ENCODE results near the gene TRIP12. TPM values are rescaled to one million over a fixed set of nuclear protein-coding genes. Genes with fewer than 3 reads are reported as not detected.
A peak's percentile ranks its signal among the peaks of the same experiment; 100 is the strongest.

The TRIP12 gene
- total and polyA plus RNA-seq, 4 donors = 106 to 233 (median 159) TPM

DNA sequence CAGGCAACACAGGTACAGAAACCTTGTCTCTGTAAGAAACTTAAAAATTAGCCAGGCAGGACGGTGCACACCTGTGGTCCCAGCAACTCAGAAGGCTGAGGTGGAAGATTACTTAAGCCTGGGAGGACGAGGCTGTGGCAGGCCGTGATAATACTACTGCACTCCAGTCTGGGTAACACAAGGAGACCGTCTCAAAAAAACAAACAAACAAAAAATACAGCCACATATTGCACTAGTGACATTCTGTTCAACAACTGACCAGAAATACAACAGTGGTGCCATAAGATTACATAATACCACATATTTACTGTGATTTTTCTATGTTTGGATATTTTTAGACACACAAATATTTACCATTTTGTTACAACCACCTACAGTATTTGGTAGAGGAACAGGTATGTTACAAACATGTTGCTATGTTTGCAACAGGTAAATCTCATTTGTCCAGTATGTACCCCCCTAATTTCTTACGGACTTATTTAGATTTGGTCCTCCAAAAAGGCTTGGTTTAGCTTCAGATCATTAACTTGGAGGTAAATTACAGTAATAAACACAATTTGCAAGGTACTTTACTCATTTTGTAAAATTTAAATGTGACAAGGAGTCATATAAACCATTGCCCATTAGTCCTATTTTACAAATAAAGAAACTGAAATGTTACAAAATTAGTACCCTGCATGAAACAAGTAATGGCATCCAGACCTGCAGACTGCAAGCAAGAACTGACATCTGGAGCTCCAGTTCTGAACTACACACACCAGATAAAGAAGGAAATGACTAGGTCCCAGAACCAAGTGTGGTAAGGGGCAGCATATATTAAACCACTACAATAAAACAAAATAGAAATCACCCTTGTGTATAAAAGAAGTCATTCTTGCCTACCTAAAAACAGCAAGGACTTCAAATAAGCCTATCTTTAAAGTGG is 36.8 kb downstream of the TRIP12 start:
- H3K27ac ChIP-seq (ENCODE audit: low read depth, low read length) = no peak overlapping the region
- H3K36me3 ChIP-seq (ENCODE audit: control insufficient read depth, insufficient read depth, low read length) = peaks cover 3% of the 10 kb centered on the region
- 100% methylated on average over 4 of the region's 5 CpGs for WGBS (ENCODE audit: insufficient coverage)
- H3K4me1 ChIP-seq (ENCODE audit: control insufficient read depth, insufficient read depth, low read length) = no peaks in the 10 kb centered on the region
- no peak overlapping the region for H3K4me3 ChIP-seq (ENCODE audit: low read depth, low read length)
- DNase-seq (ENCODE audit: low read depth in 4 of 6, low spot score in 6 of 6) = no peak
- H3K9me3 ChIP-seq (ENCODE audit: control insufficient read depth, insufficient read depth, low read length) = no peaks in the 10 kb centered on the region
- no peaks in the 10 kb centered on the region for H3K27me3 ChIP-seq (ENCODE audit: control insufficient read depth, insufficient read depth, low read length)

DNA sequence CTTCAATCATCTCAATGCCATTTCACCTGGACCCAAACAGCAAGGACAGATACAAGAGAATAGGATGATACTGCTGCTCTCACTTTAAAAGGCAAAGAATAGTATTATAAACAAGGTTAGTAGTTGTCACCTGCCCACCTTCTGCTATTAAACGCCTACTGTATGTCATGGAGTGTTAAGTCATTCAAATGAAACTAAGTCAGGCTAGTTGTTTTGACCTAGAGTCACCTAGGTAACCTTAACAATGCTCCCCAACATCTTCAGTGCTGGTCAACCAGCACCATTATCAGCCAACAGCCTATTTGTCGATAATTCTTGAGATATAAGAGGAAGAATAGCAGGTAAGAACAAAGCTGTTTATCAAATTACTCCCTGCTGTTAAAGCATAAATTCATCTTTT is 39.2 kb downstream of the TRIP12 start:
- H3K9me3 ChIP-seq (ENCODE audit: control insufficient read depth, insufficient read depth, low read length) = no peaks in the 10 kb centered on the region
- H3K4me1 ChIP-seq (ENCODE audit: control insufficient read depth, insufficient read depth, low read length) = no peaks in the 10 kb centered on the region
- no CpG with 5 or more reads among the region's 2 CpGs for WGBS (ENCODE audit: insufficient coverage)
- no peak overlapping the region for H3K4me3 ChIP-seq (ENCODE audit: low read depth, low read length)
- H3K36me3 ChIP-seq (ENCODE audit: control insufficient read depth, insufficient read depth, low read length) = peaks cover 13% of the 10 kb centered on the region
- DNase-seq (ENCODE audit: low read depth in 4 of 6, low spot score in 6 of 6) = no peak
- H3K27ac ChIP-seq (ENCODE audit: low read depth, low read length) = no peak overlapping the region
- no peaks in the 10 kb centered on the region for H3K27me3 ChIP-seq (ENCODE audit: control insufficient read depth, insufficient read depth, low read length)

DNA sequence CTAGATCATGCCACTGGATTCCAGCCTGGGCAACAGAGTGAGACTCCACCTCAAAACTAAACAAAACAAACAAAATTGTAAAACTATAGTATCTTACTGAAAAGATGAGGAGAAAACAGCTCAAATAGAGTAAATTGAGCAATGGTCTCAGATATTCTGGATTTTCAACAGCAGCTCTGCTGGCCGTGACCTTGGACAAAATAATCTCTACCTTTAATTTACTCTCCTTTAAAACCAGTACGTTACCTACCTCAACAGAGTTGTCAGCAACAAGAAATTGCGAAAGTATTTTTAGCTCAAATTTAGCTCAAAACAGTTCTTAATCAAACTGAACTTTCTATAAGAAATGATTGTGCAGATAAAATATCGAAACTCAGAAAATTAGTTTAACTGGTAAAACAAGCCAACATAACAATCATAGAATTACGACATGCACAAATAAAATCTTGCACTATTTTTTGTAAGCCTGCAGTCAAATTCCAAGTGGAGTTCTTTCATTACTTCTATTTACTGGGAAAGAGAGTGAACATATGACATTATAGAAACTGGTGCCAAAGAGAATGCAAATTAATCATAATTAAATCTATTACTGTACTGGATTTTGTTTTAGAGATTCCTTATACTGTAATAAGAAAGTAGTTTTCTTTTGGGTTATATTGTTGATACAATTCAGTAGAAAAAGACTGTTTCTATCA is 40.8 kb downstream of the TRIP12 start:
- no peaks in the 10 kb centered on the region for H3K9me3 ChIP-seq (ENCODE audit: control insufficient read depth, insufficient read depth, low read length)
- H3K27me3 ChIP-seq (ENCODE audit: control insufficient read depth, insufficient read depth, low read length) = no peaks in the 10 kb centered on the region
- H3K4me1 ChIP-seq (ENCODE audit: control insufficient read depth, insufficient read depth, low read length) = no peaks in the 10 kb centered on the region
- H3K36me3 ChIP-seq (ENCODE audit: control insufficient read depth, insufficient read depth, low read length) = peaks cover 13% of the 10 kb centered on the region
- DNase-seq (ENCODE audit: low read depth in 4 of 6, low spot score in 6 of 6) = peak in 1 of 6 donors; percentile 24
- no peak overlapping the region for H3K27ac ChIP-seq (ENCODE audit: low read depth, low read length)
- WGBS (ENCODE audit: insufficient coverage) = 79% methylated on average over 2 of the region's 5 CpGs
- no peak overlapping the region for H3K4me3 ChIP-seq (ENCODE audit: low read depth, low read length)

DNA sequence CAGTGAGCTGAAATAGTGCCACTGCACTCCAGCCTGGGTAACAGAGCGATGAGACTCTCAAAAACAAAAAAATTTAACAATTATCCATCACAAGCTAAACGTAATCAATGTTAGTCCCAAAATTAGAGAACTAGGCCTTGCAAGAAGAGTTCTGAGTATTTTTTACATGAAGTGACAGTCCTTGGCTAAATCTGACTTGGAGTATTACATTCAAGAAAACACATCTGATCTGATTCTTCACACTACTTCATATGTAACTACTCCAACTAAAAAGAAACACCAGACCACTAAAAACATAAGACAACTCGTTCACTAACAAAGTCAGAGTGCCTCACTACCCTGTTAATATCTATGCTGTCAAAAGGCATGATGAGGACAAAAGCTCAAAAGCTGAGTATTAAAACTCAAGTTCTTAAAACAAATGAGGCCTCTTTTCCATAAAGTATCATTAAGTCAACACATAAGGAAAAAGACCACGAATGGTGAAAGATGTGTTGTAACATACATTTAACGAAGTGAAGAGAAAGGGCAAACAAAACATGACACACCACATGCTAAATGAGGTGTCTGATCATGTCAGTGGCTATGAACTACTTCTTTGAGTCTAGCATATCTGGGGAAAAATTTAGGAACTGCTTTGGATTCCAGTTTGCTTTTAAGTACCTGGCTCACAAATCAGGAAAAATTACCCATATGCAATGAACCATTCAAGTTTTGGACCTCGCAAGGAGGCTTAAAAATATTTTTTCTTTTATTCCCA is 42.4 kb downstream of the TRIP12 start:
- Histone ChIP-seq H3K27ac (ENCODE audit: low read depth, low read length) (no peak overlapping the region), H3K9me3 (ENCODE audit: control insufficient read depth, insufficient read depth, low read length) (no peaks in the 10 kb centered on the region), H3K4me1 (ENCODE audit: control insufficient read depth, insufficient read depth, low read length) (no peaks in the 10 kb centered on the region), H3K27me3 (ENCODE audit: control insufficient read depth, insufficient read depth, low read length) (no peaks in the 10 kb centered on the region), H3K36me3 (ENCODE audit: control insufficient read depth, insufficient read depth, low read length) (peaks cover 13% of the 10 kb centered on the region), H3K4me3 (ENCODE audit: low read depth, low read length) (no peak overlapping the region)
- WGBS (ENCODE audit: insufficient coverage) = 100% methylated on average over 1 of the region's 6 CpGs
- no peak for DNase-seq (ENCODE audit: low read depth in 4 of 6, low spot score in 6 of 6)

DNA sequence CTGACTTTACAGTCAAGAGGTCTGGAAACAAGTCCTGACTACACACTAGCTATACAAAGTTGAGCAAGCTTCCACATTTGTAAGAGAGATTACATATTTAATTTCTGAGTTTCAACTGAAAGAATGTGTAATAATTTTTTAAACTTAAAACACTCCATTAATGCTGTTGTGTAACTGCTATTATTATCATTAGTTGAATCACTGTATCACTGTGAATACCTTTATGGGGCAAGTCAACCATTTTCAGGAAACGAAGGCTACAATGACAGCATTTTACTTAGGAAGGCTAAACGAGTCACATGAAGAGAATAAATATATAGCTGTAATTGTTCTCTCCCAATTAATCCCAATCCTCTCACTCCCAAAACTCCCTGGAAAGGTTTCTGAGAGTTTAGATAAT is 46.3 kb downstream of the TRIP12 start:
- Histone ChIP-seq H3K9me3 (ENCODE audit: control insufficient read depth, insufficient read depth, low read length) (no peaks in the 10 kb centered on the region), H3K36me3 (ENCODE audit: control insufficient read depth, insufficient read depth, low read length) (peaks cover 18% of the 10 kb centered on the region), H3K4me3 (ENCODE audit: low read depth, low read length) (no peak overlapping the region), H3K4me1 (ENCODE audit: control insufficient read depth, insufficient read depth, low read length) (peaks cover 2% of the 10 kb centered on the region), H3K27me3 (ENCODE audit: control insufficient read depth, insufficient read depth, low read length) (no peaks in the 10 kb centered on the region), H3K27ac (ENCODE audit: low read depth, low read length) (no peak overlapping the region)
- no peak for DNase-seq (ENCODE audit: low read depth in 4 of 6, low spot score in 6 of 6)
- WGBS (ENCODE audit: insufficient coverage) = no CpG with 5 or more reads among the region's 2 CpGs

DNA sequence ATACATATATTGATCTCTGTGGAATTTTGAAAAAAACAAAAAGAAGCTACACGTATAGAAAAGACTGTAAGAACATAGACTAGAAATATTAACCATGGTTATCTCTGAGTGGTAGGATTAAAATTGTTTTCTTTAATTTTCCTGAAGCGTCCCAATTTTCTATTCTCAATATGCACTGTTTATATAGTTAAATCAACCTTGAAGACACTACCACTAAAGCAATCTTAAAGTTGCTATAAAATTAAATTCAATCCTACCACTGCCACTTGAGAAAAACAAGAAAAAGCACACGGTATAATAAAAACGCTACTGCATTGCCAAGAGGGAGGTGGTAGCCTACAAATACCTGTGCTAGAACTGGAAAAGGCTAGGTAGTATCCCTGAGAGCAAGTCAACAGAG is 47.2 kb downstream of the TRIP12 start:
- Histone ChIP-seq H3K36me3 (ENCODE audit: control insufficient read depth, insufficient read depth, low read length) (peaks cover 17% of the 10 kb centered on the region), H3K27ac (ENCODE audit: low read depth, low read length) (no peak overlapping the region), H3K4me3 (ENCODE audit: low read depth, low read length) (no peak overlapping the region), H3K9me3 (ENCODE audit: control insufficient read depth, insufficient read depth, low read length) (no peaks in the 10 kb centered on the region), H3K4me1 (ENCODE audit: control insufficient read depth, insufficient read depth, low read length) (peaks cover 2% of the 10 kb centered on the region), H3K27me3 (ENCODE audit: control insufficient read depth, insufficient read depth, low read length) (no peaks in the 10 kb centered on the region)
- no peak for DNase-seq (ENCODE audit: low read depth in 4 of 6, low spot score in 6 of 6)
- 66% methylated on average over 2 of the region's 4 CpGs for WGBS (ENCODE audit: insufficient coverage)

DNA sequence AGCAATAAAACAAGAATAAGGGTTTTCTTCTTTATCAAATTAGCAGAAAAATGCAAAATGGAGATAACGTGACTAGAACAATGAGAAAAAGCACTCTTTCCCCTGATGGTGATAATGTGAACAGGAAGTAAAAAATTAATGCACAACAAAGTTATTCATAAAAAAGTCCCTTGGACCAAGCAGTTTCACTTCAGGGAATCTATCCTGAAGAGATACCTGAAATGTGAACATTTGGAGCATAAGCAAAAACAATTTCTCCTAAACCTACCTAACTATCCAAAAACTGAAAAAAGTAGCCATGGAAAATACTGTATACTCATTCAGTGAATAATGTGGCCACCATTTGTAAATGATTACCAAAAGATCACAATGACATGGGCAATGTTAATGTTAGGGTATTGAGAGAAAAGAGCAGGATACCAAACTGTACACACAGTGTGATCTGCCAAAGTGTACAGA is 48.7 kb downstream of the TRIP12 start:
- no CpG with 5 or more reads among the region's 1 CpG for WGBS (ENCODE audit: insufficient coverage)
- no peak overlapping the region for H3K27ac ChIP-seq (ENCODE audit: low read depth, low read length)
- peaks cover 11% of the 10 kb centered on the region for H3K36me3 ChIP-seq (ENCODE audit: control insufficient read depth, insufficient read depth, low read length)
- H3K4me3 ChIP-seq (ENCODE audit: low read depth, low read length) = no peak overlapping the region
- H3K27me3 ChIP-seq (ENCODE audit: control insufficient read depth, insufficient read depth, low read length) = no peaks in the 10 kb centered on the region
- H3K9me3 ChIP-seq (ENCODE audit: control insufficient read depth, insufficient read depth, low read length) = no peaks in the 10 kb centered on the region
- DNase-seq (ENCODE audit: low read depth in 4 of 6, low spot score in 6 of 6) = no peak
- peaks cover 2% of the 10 kb centered on the region for H3K4me1 ChIP-seq (ENCODE audit: control insufficient read depth, insufficient read depth, low read length)

DNA sequence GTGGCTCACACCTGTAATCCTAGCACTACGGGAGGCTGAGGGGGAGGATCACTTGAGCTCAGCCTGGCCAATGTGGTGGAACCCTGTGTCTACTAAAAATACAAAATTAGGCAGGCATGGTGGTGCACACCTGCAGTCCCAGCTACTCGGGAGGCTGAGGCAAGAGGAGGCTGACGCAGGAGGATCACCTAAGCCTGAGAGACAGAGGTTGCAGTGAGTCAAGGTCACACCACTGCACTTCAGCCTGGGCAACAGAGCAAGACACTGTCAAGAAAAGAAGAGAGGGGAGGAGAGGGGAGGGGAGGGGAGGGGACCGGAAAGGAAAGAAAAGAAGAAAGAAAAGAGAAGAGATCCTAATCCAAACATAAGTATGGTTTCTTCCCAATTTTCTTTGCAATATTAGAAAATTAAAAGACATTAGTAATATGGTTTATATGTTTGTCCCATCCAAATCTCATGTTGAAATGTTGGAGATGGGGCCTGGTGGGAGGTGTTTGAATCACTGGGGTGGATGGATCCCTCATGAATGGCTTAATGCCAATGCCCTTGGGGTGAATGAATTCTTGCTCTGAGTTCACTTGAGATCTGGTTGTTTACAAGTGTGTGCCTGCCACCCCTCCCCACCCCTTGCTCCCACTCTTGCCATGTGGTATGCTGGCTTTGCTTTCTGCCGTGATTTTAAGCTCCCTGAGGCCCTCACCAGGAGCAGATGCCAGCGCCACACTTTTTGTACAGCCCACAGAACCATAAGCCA is 50.7 kb downstream of the TRIP12 start:
- Histone ChIP-seq H3K4me1 (ENCODE audit: control insufficient read depth, insufficient read depth, low read length) (peaks cover 2% of the 10 kb centered on the region), H3K4me3 (ENCODE audit: low read depth, low read length) (no peak overlapping the region), H3K9me3 (ENCODE audit: control insufficient read depth, insufficient read depth, low read length) (no peaks in the 10 kb centered on the region), H3K27me3 (ENCODE audit: control insufficient read depth, insufficient read depth, low read length) (no peaks in the 10 kb centered on the region), H3K36me3 (ENCODE audit: control insufficient read depth, insufficient read depth, low read length) (peaks cover 8% of the 10 kb centered on the region), H3K27ac (ENCODE audit: low read depth, low read length) (no peak overlapping the region)
- 100% methylated on average over 4 of the region's 6 CpGs for WGBS (ENCODE audit: insufficient coverage)
- no peak for DNase-seq (ENCODE audit: low read depth in 4 of 6, low spot score in 6 of 6)

DNA sequence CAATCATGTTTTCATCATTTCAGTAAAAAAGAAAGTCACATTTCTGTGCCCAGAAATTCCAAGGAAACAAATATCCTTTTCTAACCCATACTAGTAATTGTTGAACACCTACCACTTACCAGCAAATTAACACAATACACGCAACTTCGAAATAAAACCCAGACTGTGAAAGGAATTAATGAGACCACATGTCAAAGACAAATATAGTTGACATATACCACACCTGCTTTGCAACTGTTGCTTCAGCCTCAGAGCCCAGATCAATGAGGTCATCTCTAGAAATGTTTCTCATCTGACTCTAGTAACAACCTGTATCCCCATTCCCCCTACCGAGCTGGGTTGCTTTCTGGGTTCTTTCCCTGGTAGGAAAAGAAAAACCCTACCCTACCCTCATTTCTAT is 52.6 kb downstream of the TRIP12 start:
- H3K4me1 ChIP-seq (ENCODE audit: control insufficient read depth, insufficient read depth, low read length) = peaks cover 2% of the 10 kb centered on the region
- peaks cover 8% of the 10 kb centered on the region for H3K36me3 ChIP-seq (ENCODE audit: control insufficient read depth, insufficient read depth, low read length)
- no peak for DNase-seq (ENCODE audit: low read depth in 4 of 6, low spot score in 6 of 6)
- no peak overlapping the region for H3K4me3 ChIP-seq (ENCODE audit: low read depth, low read length)
- no peaks in the 10 kb centered on the region for H3K9me3 ChIP-seq (ENCODE audit: control insufficient read depth, insufficient read depth, low read length)
- WGBS (ENCODE audit: insufficient coverage) = 100% methylated on average over 1 of the region's 3 CpGs
- H3K27me3 ChIP-seq (ENCODE audit: control insufficient read depth, insufficient read depth, low read length) = no peaks in the 10 kb centered on the region
- no peak overlapping the region for H3K27ac ChIP-seq (ENCODE audit: low read depth, low read length)

Data from spinal cord (tissue), 10 donors.